T-helper 22 cell (primary cell): ENCODE data around the gene TMEM151A.
"Not testable (repeated sequence)": the region's sequence is repeated elsewhere in the genome, so short reads cannot be mapped to it uniquely, and the experiment has no call there.

Experiments
- DNase-seq: peaks from one replicate; pipeline ENCODE4 v3.0.0-alpha.2; 2020; ENCODE audit warnings: low read depth

The TMEM151A gene

DNA sequence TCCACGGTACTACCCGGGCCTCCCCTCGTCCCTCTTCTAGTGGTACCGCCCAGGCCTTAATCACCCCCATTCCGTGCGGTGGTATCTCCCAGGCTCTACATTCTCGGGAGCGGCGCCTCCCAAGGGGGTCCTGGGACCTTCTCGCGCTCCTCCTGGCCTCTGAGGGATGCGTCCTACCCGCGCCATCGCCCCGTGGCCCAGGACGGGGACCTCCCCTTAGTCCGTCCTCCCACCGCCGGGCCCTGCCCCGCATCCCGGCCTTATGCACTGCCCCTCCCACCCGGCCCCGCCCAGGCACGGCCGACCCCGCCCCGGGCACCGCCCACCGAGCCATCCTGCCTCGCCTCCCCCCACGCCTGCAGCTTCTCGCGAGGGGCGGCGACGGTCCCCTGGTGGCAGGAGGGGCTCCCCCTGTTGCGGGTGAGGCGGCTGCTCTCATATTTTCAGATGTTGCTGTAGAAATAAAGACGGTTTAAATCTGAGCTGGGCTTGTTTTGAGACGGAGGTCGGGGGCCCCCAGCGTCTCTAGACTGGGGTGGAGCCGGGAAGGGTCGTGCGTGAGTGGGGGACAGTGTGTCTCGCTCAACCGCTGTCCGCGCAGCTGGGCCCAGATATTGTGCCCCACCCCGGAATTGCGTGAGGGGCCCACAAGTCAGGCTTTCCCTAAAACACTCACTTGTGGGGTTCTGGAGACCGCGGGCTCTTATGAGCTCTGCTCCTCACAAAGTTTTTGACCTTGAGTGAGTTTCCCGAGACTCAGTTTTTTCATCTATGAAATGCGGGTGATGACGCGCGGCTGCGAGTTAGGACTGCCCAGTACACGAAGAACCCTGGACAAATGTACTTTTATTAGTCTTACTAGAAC, 24.1 kb upstream of the TMEM151A start:
- peak; percentile 81 for DNase-seq

DNA sequence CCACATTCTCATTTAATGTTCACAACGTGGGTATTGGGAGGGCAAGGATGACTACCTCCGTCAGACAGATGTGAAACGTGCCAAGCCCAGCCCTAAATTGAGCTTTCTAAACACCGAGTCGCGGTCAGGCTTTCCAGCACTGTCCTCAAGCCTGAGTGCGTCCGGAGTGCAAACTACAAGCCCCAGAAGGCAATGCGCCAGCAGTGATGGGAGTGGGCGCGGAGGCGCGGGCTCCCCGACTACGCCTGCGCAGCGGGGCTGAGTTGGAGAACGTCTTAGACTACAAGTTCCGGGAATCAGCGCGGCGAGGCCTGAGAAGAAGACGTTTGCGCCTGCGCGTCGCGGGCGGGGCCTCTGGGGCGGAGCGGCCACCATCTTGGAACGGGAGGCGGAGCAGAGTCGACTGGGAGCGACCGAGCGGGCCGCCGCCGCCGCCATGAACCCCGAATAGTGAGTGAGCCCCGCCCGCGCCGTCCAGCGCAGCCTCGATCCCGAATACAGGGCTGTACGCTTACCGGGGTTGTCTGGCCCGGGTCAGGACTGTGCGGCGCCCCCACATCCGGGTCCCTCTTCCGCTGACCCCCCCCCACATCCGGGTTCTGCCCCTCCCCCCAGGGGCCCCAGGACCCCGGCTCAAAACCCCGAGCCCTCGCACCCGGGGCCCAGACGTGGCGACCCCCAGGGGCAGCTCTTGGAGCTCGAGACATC, 23.3 kb upstream of the TMEM151A start, which contains the start of gene RAB1B:
RAB1B (plus strand) TSS at position 396 of the 708 bp plus-strand sequence; CDS start at position 437, 41 bp downstream.
- peak; percentile 99 for DNase-seq

- DNase-seq = no peak
Measured at GRCh38 chr11:66268952-66269905, 22.5 kb upstream of the TMEM151A start.

DNA sequence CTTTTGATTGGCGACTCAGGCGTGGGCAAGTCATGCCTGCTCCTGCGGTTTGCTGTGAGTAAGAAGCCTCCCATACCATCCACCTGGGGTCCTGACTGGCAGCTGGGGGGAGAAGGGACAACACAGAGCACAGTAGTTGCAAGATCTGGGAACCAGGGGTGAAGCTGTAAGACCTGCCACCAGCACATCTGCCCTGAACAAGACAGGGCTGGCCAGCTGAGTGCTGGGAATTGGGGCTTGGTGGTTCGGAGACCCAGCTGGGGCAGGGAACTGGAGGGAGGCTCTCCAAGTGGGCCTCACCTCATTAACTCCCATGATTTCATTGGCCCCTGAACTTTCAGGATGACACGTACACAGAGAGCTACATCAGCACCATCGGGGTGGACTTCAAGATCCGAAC, 19.9 kb upstream of the TMEM151A start:
- no peak for DNase-seq

- DNase-seq = no peak
Measured at GRCh38 chr11:66272596-66272995, 19.1 kb upstream of the TMEM151A start.

GRCh38 chr11:66274219-66274618, 17.5 kb upstream of the TMEM151A start:
- DNase-seq = no peak

DNA sequence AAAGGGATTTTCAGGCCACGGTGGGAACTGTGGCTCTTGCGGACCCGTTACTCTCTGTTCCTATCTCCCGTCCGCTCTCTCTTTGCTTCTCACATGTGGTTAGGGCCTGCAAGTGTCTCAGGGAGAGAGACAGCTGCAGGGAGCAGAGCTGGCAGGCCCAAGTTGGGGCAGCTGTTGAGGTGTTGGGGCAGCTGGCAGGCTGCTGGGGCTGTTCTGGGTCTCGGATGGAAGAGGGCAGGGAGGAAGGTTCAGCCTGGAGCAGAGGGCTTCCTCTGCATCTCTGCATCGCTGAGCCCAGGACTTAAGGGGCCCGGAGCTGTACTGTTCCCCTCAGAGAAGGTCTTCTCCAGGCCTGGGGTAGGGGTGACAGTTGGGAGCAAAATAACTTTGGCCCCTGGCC, 16.3 kb upstream of the TMEM151A start:
- DNase-seq = no peak

DNA sequence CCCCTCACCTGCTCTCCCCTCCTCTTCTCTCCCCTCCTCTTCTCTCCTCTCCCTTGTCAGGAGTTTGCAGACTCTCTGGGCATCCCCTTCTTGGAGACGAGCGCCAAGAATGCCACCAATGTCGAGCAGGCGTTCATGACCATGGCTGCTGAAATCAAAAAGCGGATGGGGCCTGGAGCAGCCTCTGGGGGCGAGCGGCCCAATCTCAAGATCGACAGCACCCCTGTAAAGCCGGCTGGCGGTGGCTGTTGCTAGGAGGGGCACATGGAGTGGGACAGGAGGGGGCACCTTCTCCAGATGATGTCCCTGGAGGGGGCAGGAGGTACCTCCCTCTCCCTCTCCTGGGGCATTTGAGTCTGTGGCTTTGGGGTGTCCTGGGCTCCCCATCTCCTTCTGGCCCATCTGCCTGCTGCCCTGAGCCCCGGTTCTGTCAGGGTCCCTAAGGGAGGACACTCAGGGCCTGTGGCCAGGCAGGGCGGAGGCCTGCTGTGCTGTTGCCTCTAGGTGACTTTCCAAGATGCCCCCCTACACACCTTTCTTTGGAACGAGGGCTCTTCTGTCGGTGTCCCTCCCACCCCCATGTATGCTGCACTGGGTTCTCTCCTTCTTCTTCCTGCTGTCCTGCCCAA, 15.6 kb upstream of the TMEM151A start:
- DNase-seq = no peak

- DNase-seq = not testable (repeated sequence)
Measured at GRCh38 chr11:66276619-66277018, 15.1 kb upstream of the TMEM151A start.

DNA sequence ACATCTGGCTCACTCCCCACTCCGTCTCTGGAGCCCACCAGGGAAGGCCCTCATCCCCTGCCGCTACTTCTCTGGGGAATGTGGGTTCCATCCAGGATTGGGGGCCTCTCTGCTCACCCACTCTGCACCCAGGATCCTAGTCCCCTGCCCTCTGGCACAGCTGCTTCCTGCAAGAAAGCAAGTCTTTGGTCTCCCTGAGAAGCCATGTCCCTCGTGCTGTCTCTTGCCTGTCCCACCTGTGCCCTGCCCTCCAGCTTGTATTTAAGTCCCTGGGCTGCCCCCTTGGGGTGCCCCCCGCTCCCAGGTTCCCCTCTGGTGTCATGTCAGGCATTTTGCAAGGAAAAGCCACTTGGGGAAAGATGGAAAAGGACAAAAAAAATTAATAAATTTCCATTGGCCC, 14.6 kb upstream of the TMEM151A start:
- not testable (repeated sequence) for DNase-seq

DNA sequence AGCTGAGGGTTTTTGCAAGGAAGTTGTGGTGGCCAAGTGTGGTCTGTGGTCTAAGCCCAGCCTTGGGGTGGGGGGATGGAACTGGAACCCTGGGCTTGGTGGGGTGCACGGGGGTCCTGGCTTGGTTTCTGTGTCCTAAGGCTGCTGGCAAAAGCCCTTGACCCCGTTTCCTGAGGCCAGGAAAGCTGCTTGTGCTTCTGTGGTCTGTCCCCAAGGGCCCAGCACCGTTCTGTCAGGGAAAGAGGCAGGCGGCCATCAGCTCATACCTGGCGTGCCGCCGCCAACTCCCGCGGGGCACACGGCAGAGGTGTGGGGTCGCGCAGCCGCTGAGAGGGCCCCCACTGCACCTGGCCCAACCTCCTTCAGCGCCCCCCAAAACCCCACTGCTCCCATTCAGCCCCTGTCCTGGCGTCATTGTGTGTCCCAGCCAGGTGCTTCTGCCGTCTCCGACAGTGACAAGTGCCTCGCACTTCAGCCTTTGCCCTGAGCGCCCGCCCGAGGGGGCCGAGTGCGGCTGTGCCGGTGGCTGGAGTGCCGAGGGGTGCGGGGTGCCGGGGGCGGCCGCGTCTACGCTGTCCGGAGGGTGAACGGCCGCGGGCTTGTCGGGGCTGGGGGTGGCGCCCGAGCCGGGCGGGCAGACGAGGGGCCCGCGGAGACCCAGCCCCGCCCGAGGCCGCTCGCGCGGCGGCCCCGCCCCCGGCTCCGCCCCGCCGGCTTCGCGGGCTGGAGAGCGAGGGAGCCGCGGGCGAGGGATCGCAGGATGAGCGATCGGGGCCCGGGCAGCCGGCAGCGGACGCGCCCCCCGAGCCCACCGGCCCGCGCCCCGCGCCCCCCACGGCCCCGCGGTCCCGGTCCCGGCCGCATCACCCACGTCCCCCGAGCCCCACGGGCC, 14.0 kb upstream of the TMEM151A start, which contains the start of gene CNIH2:
CNIH2 (plus strand) TSS at position 705 of the 892 bp plus-strand sequence. CDS start 282 bp downstream, outside the sequence.
- peak; percentile 34 for DNase-seq

- no peak for DNase-seq
Measured at GRCh38 chr11:66278363-66279091, 13.2 kb upstream of the TMEM151A start.

GRCh38 chr11:66279092-66279734, 12.5 kb upstream of the TMEM151A start:
- no peak for DNase-seq

DNA sequence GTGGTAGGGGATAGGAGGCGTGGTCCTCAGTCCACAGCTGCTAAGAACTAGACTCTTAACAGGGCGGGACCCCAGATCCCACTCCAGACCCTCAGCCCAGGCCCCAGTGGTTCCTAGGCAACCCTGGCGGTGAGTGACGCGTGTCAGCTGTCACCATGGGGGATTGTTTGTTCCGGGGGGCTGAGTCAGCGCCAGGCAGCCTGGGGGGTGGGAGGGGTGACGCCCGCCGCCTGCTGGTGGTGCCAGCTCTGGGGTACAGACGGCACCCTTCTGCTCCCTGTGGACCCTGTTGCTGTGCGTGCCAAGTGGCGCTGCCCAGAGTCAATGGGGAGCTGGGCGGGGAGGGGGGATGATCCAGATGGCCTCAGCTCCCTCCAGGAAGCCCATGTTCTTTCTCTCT, 11.3 kb upstream of the TMEM151A start:
- no peak for DNase-seq

GRCh38 chr11:66281001-66281400, 10.7 kb upstream of the TMEM151A start:
- DNase-seq = no peak

- DNase-seq = no peak
Measured at GRCh38 chr11:66281776-66282467, 9.8 kb upstream of the TMEM151A start.

DNA sequence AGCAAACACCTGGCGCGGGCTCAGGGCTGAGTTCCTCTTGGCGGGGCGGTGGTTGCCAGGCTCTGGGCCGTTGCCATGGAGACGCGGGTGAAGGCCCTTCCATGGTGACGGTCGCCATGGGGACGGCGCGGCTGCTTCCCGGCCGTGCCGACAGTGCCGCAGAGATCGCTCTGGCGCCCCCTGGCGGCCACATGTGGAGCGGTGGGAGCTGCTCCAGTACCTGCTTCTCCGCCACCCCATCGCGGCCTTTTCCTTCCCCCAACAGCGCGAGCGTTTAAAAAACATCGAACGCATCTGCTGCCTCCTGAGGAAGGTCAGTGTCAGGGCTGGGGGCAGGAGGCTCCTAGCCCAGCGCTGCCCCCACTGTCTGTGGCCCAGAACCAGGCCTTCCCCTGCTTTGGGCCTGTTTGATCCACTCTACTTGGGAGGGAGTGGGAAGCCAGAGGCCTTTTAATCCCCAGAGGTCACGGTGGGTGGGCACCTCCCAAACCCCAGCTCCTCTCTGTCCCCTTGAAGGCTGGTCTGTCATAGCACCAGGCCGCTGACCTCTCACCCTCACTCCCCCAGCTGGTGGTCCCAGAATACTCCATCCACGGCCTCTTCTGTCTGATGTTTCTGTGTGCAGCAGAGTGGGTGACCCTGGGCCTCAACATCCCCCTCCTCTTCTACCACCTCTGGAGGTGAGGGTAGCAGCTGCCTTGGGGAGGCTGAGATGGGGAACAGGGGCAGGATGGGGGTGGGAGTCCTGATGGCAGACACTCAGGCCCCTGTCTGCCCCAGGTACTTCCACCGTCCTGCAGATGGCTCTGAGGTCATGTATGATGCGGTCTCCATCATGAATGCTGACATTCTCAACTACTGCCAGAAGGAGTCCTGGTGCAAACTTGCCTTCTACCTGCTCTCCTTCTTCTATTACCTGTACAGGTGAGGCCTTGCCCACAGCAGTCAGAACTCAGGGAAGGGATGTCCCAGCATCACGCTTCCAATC, 8.9 kb upstream of the TMEM151A start:
- DNase-seq = peak; percentile 100
